Mesendoderm (in vitro differentiated cells): ENCODE results near the gene SNAPIN.

ENCODE experiments used
- DNase-seq: peaks from one replicate; pipeline ENCODE4 v3.0.0; 2013
- H2AK5ac ChIP-seq: 2 replicates; pipeline ENCODE4 v1.6.1; 2013; ENCODE audit warnings: low read length, inconsistent platforms
- H2BK120ac ChIP-seq: 2 replicates; pipeline ENCODE4 v1.6.1; 2013; ENCODE audit warnings: low read depth, mild to moderate bottlenecking, low read length, moderate library complexity, mixed read lengths
- H2BK15ac ChIP-seq: replicated peaks from 2 replicates; pipeline ENCODE4 v1.6.1; 2013; ENCODE audit warnings: low read depth, mild to moderate bottlenecking, moderate library complexity
- H2BK5ac ChIP-seq: 2 replicates; pipeline ENCODE4 v1.6.1; 2013; ENCODE audit warnings: low read length, inconsistent platforms
- H3K18ac ChIP-seq: 2 replicates; pipeline ENCODE4 v1.6.1; 2013; ENCODE audit warnings: mild to moderate bottlenecking, low read length, mixed read lengths
- H3K23ac ChIP-seq: one replicate; pipeline ENCODE4 v1.6.1; 2013; ENCODE audit warnings: low read length
- H3K27ac ChIP-seq: 2 replicates; pipeline ENCODE4 v1.5.1; 2013; ENCODE audit warnings: low read depth, mild to moderate bottlenecking, inconsistent platforms, low read length, moderate library complexity
- H3K27me3 ChIP-seq: 2 replicates; pipeline ENCODE4 v1.6.1; 2013; ENCODE audit warnings: low read length, control low read depth, mild to moderate bottlenecking, inconsistent platforms; ENCODE audit not compliant: insufficient read depth, poor library complexity
- H3K36me3 ChIP-seq: 2 replicates; pipeline ENCODE4 v1.6.1; 2013; ENCODE audit warnings: low read length, inconsistent platforms; ENCODE audit not compliant: control insufficient read depth, insufficient read depth
- H3K4ac ChIP-seq: one replicate; pipeline ENCODE4 v1.6.1; 2013; ENCODE audit warnings: low read depth, mild to moderate bottlenecking, low read length, moderate library complexity
- H3K4me1 ChIP-seq: 2 replicates; pipeline ENCODE4 v1.6.1; 2013; ENCODE audit warnings: low read depth, low read length, inconsistent platforms; ENCODE audit not compliant: control insufficient read depth
- H3K4me2 ChIP-seq: 2 replicates; pipeline ENCODE4 v1.6.1; 2013; ENCODE audit warnings: low read length
- H3K4me3 ChIP-seq: 2 replicates; pipeline ENCODE4 v1.5.1; 2013; ENCODE audit warnings: mild to moderate bottlenecking, low read length
- H3K56ac ChIP-seq: one replicate; pipeline ENCODE4 v1.6.1; 2013; ENCODE audit warnings: low read length
- H3K79me1 ChIP-seq: 2 replicates; pipeline ENCODE4 v1.6.1; 2013; ENCODE audit warnings: low read length, inconsistent platforms
- H3K79me2 ChIP-seq: 2 replicates; pipeline ENCODE4 v1.6.1; 2013; ENCODE audit warnings: mild to moderate bottlenecking, low read length; ENCODE audit not compliant: control insufficient read depth, insufficient read depth
- H3K9ac ChIP-seq: 2 replicates; pipeline ENCODE4 v1.6.1; 2013; ENCODE audit warnings: low read length, inconsistent platforms
- H4K5ac ChIP-seq: one replicate; pipeline ENCODE4 v1.6.1; 2013; ENCODE audit warnings: low read length
- H4K8ac ChIP-seq: one replicate; pipeline ENCODE4 v1.6.1; 2013; ENCODE audit warnings: low read depth, mild to moderate bottlenecking, control low read depth, low read length, moderate library complexity
- WGBS: extraction: QIAGEN DNeasy Blood & Tissue Kit; methylation state at CpG from one replicate; pipeline ENCODE4 v1.1.7; 2013; ENCODE audit warnings: low lambda C conversion rate, missing lambda C conversion rate; ENCODE audit not compliant: insufficient coverage; ENCODE audit errors: extremely low coverage; 5-methylcytosine and 5-hydroxymethylcytosine counted together

The SNAPIN gene

GRCh38 chr1:153614906-153615305 is 43.6 kb upstream of the SNAPIN start:
- Histone ChIP-seq H3K4ac (no peak overlapping the region), H3K27me3 (no peaks in the 10 kb centered on the region), H3K9ac (no peak overlapping the region), H3K79me2 (no peaks in the 10 kb centered on the region), H3K36me3 (no peaks in the 10 kb centered on the region), H3K56ac (no peak overlapping the region), H2AK5ac (no peak overlapping the region), H2BK120ac (no peak overlapping the region), H3K79me1 (no peaks in the 10 kb centered on the region), H3K4me2 (no peak overlapping the region), H2BK5ac (no peak overlapping the region), H3K4me3 (no peak overlapping the region), H3K18ac (no peak overlapping the region), H4K5ac (no peak overlapping the region), H2BK15ac (no peak overlapping the region), H3K27ac (no peak overlapping the region), H3K4me1 (peaks cover 3% of the 10 kb centered on the region), H4K8ac (no peak overlapping the region), H3K23ac (no peak overlapping the region)
- no CpG with 5 or more reads among the region's 7 CpGs for WGBS
- no peak for DNase-seq

DNA sequence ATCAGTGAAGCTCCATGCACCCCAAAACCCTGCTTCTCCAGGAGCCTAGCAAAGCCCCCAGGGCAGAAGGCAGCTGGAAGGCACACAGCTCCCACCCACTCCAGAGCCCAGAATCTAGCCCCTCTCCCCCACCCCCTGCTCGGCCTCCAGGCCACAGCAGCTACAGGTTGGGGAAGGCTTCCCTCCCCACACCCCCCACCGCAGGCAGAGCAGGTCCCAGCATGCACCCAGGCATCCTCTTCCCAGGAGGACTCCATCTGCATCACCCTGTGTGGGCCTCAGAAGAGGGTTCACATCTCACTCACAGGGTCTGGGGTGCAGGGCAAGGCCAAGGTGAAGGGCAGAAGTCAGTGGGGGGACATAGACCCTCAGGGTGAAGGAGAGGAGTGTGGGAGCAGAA is 43.1 kb upstream of the SNAPIN start:
- no peak overlapping the region for H4K8ac ChIP-seq
- no peak overlapping the region for H2BK5ac ChIP-seq
- H3K23ac ChIP-seq = no peak overlapping the region
- peaks cover 3% of the 10 kb centered on the region for H3K4me1 ChIP-seq
- DNase-seq = no peak
- H2BK120ac ChIP-seq = no peak overlapping the region
- no peak overlapping the region for H3K9ac ChIP-seq
- no peaks in the 10 kb centered on the region for H3K27me3 ChIP-seq
- no peak overlapping the region for H4K5ac ChIP-seq
- no CpG with 5 or more reads among the region's 2 CpGs for WGBS
- H3K27ac ChIP-seq = no peak overlapping the region
- H3K56ac ChIP-seq = peak overlapping the region; percentile 66
- H3K18ac ChIP-seq = no peak overlapping the region
- H3K4ac ChIP-seq = no peak overlapping the region
- H2AK5ac ChIP-seq = no peak overlapping the region
- no peaks in the 10 kb centered on the region for H3K79me2 ChIP-seq
- H3K36me3 ChIP-seq = no peaks in the 10 kb centered on the region
- H3K79me1 ChIP-seq = no peaks in the 10 kb centered on the region
- no peak overlapping the region for H3K4me2 ChIP-seq
- no peak overlapping the region for H2BK15ac ChIP-seq
- no peak overlapping the region for H3K4me3 ChIP-seq

GRCh38 chr1:153616144-153616916 is 42.2 kb upstream of the SNAPIN start, which contains the start of gene S100A14:
TSS of gene S100A14 (minus strand) at chr1:153616325. CDS start at chr1:153615858, 467 bp downstream.
- no peak within 1 kb of the TSS for H3K4me3 ChIP-seq

GRCh38 chr1:153616917-153617311 is 41.6 kb upstream of the SNAPIN start:
- Histone ChIP-seq H4K8ac (no peak overlapping the region), H3K4me2 (no peak overlapping the region), H3K79me1 (no peaks in the 10 kb centered on the region), H3K79me2 (no peaks in the 10 kb centered on the region), H3K36me3 (no peaks in the 10 kb centered on the region), H3K9ac (peak overlapping the region; percentile 44), H3K23ac (no peak overlapping the region), H2BK5ac (no peak overlapping the region), H2BK120ac (no peak overlapping the region), H3K4me1 (peaks cover 3% of the 10 kb centered on the region), H2BK15ac (no peak overlapping the region), H3K18ac (no peak overlapping the region), H3K27me3 (no peaks in the 10 kb centered on the region), H3K4me3 (no peak overlapping the region), H2AK5ac (peak overlapping the region; percentile 69), H3K27ac (no peak overlapping the region), H3K4ac (no peak overlapping the region), H3K56ac (peak overlapping the region; percentile 76), H4K5ac (no peak overlapping the region)
- WGBS = no CpG with 5 or more reads among the region's 5 CpGs
- DNase-seq = no peak

More at GRCh38 chr1:153616144-153616916, 42.2 kb upstream of the SNAPIN start, which contains the start of gene S100A14:
- peak within 1 kb of the TSS; percentile 44 for H3K9ac ChIP-seq
- H4K8ac ChIP-seq = no peak within 1 kb of the TSS
- H3K4me2 ChIP-seq = no peak within 1 kb of the TSS
- H2BK15ac ChIP-seq = no peak within 1 kb of the TSS
- no peaks in the 10 kb centered on the region for H3K79me2 ChIP-seq
- no peak within 1 kb of the TSS for H2BK120ac ChIP-seq
- peak within 1 kb of the TSS; percentile 76 for H3K56ac ChIP-seq
- no peaks in the 10 kb centered on the region for H3K27me3 ChIP-seq
- H3K27ac ChIP-seq = no peak within 1 kb of the TSS
- H2AK5ac ChIP-seq = peak within 1 kb of the TSS; percentile 69
- no peak within 1 kb of the TSS for H3K4ac ChIP-seq
- H3K4me1 ChIP-seq = peaks cover 3% of the 10 kb centered on the region
- H3K79me1 ChIP-seq = no peaks in the 10 kb centered on the region
- H2BK5ac ChIP-seq = no peak within 1 kb of the TSS
- H3K23ac ChIP-seq = no peak within 1 kb of the TSS
- no peak within 1 kb of the TSS for H3K18ac ChIP-seq
- peak; percentile 40 for DNase-seq
- H3K36me3 ChIP-seq = no peaks in the 10 kb centered on the region
- H4K5ac ChIP-seq = no peak within 1 kb of the TSS
- WGBS = no CpG with 5 or more reads among the region's 10 CpGs

GRCh38 chr1:153617663-153618062 is 40.8 kb upstream of the SNAPIN start:
- Histone ChIP-seq H2BK15ac (no peak overlapping the region), H4K5ac (no peak overlapping the region)

More at GRCh38 chr1:153617663-153618062, 40.8 kb upstream of the SNAPIN start:
- Histone ChIP-seq H3K4me1 (peaks cover 3% of the 10 kb centered on the region), H2BK5ac (no peak overlapping the region), H3K79me1 (no peaks in the 10 kb centered on the region), H3K27ac (no peak overlapping the region), H3K56ac (no peak overlapping the region), H2AK5ac (no peak overlapping the region), H3K23ac (no peak overlapping the region), H3K9ac (no peak overlapping the region), H3K4ac (no peak overlapping the region), H4K8ac (no peak overlapping the region), H3K27me3 (no peaks in the 10 kb centered on the region), H3K36me3 (no peaks in the 10 kb centered on the region), H3K79me2 (no peaks in the 10 kb centered on the region), H3K4me2 (no peak overlapping the region), H2BK120ac (no peak overlapping the region), H3K18ac (no peak overlapping the region), H3K4me3 (no peak overlapping the region)
- no CpG with 5 or more reads among the region's 6 CpGs for WGBS
- DNase-seq = peak; percentile 85
